Measurements from ENCODE around the gene CREBRF.

DNA sequence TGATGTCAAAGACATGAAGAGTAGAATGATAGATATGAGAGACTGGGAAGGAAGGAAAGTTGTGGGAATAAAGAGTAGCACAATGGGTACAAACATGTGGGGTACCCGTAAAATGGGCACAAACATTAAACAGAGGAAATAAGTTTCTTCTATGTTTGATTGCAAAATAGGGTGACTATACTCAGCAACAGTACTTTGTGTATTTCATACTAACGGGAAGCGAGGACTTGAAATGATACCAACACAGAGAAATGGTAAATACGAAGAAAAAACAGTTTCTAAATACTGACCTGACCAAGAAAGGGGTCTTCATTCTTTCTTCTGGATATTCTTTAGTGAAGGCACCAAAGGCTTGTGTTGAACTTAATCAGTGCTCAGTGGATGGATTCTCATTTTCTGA is 41.5 kb upstream of the CREBRF start:
- TF ChIP-seq POLR2A (IDR thresholded peaks at IDR 0.05) (no peak), EP300 (IDR thresholded peaks at IDR 0.05) (no peak)
- TF ChIP-seq, protein P1, sequence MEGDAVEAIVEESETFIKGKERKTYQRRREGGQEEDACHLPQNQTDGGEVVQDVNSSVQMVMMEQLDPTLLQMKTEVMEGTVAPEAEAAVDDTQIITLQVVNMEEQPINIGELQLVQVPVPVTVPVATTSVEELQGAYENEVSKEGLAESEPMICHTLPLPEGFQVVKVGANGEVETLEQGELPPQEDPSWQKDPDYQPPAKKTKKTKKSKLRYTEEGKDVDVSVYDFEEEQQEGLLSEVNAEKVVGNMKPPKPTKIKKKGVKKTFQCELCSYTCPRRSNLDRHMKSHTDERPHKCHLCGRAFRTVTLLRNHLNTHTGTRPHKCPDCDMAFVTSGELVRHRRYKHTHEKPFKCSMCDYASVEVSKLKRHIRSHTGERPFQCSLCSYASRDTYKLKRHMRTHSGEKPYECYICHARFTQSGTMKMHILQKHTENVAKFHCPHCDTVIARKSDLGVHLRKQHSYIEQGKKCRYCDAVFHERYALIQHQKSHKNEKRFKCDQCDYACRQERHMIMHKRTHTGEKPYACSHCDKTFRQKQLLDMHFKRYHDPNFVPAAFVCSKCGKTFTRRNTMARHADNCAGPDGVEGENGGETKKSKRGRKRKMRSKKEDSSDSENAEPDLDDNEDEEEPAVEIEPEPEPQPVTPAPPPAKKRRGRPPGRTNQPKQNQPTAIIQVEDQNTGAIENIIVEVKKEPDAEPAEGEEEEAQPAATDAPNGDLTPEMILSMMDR (IDR thresholded peaks at IDR 0.05) = no peak

All from sigmoid colon (tissue), 4 donors.